Myocyte (in vitro differentiated cells): ENCODE results near the gene ADA. TPM values are rescaled to one million over a fixed set of nuclear protein-coding genes. Genes with fewer than 3 reads are reported as not detected.
A peak's percentile ranks its signal among the peaks of the same experiment; 100 is the strongest.

Source experiments
- DNase-seq: peaks from one replicate; pipeline ENCODE4 v3.0.0-alpha.2; 2012; ENCODE audit warnings: low read depth
- total RNA-seq: library from RNA; depleted of rRNA; stranded (reverse); fragments of >200 nt; gene quantifications from 2 replicates; pipeline ENCODE4 v1.2.3, GENCODE V29; 2014

ADA gene
- total RNA-seq, 1 donor from 2014 or later = 1.4 TPM

- DNase-seq = peak; percentile 73
These were observed 5.4 kb downstream of the ADA start for GRCh38 chr20:44646023-44646640.

GRCh38 chr20:44644667-44645131 is 6.8 kb downstream of the ADA start:
- DNase-seq = no peak

GRCh38 chr20:44644230-44644617 is 7.3 kb downstream of the ADA start:
- no peak for DNase-seq

GRCh38 chr20:44643596-44644229 is 7.8 kb downstream of the ADA start:
- DNase-seq = peak; percentile 78

GRCh38 chr20:44643154-44643519 is 8.4 kb downstream of the ADA start:
- DNase-seq = no peak

GRCh38 chr20:44642203-44643153 is 9.0 kb downstream of the ADA start:
- DNase-seq = peak; percentile 77

- no peak for DNase-seq
These were observed 10.2 kb downstream of the ADA start for GRCh38 chr20:44641325-44641724.

GRCh38 chr20:44640522-44640921 is 11.0 kb downstream of the ADA start:
- DNase-seq = no peak

GRCh38 chr20:44637522-44638372 is 13.8 kb downstream of the ADA start:
- DNase-seq = no peak

GRCh38 chr20:44637042-44637441 is 14.5 kb downstream of the ADA start:
- no peak for DNase-seq

GRCh38 chr20:44635877-44636276 is 15.6 kb downstream of the ADA start:
- no peak for DNase-seq

- DNase-seq = no peak
These were observed 17.5 kb downstream of the ADA start for GRCh38 chr20:44633872-44634600.

GRCh38 chr20:44633187-44633810 is 18.2 kb downstream of the ADA start:
- DNase-seq = no peak

- no peak for DNase-seq
These were observed 19.3 kb downstream of the ADA start for GRCh38 chr20:44632103-44632752.

GRCh38 chr20:44630297-44630696 is 21.2 kb downstream of the ADA start:
- no peak for DNase-seq

- DNase-seq = no peak
These were observed 22.0 kb downstream of the ADA start for GRCh38 chr20:44629542-44629941.

- DNase-seq = no peak
These were observed 22.5 kb downstream of the ADA start for GRCh38 chr20:44629017-44629385.

- no peak for DNase-seq
These were observed 24.0 kb downstream of the ADA start for GRCh38 chr20:44627364-44628010.

- DNase-seq = no peak
These were observed 25.2 kb downstream of the ADA start for GRCh38 chr20:44626278-44626677.
